Measurements from ENCODE around the gene SERINC5. TPM values are rescaled to one million over a fixed set of nuclear protein-coding genes. Genes with fewer than 3 reads are reported as not detected.

The SERINC5 gene
- polyA plus RNA-seq, 1 donor from 2014 or later = 2.0 TPM

GRCh38 chr5:80225934-80226326 is 29.9 kb downstream of the SERINC5 start:
- peaks cover 1% of the 10 kb centered on the region for H3K36me3 Mint-ChIP-seq
- no peak overlapping the region for H3K27ac Mint-ChIP-seq
- no peak overlapping the region for H3K4me3 Mint-ChIP-seq
- peaks cover 0 to 4% (median 2%) of the 10 kb centered on the region in 3 donors for H3K9me3 Mint-ChIP-seq
- no peaks in the 10 kb centered on the region for H3K27me3 Mint-ChIP-seq
- peaks cover 2 to 12% (median 5%) of the 10 kb centered on the region in 3 donors for H3K4me1 Mint-ChIP-seq

- Mint-ChIP-seq H3K27me3 (no peaks in the 10 kb centered on the region), H3K9me3 (peaks cover 0 to 4% (median 2%) of the 10 kb centered on the region in 3 donors), H3K4me1 (peaks cover 2 to 8% (median 5%) of the 10 kb centered on the region in 3 donors), H3K36me3 (peaks cover 1% of the 10 kb centered on the region), H3K4me3 (no peak overlapping the region), H3K27ac (no peak overlapping the region)
Observed at GRCh38 chr5:80225189-80225933, 30.5 kb downstream of the SERINC5 start.

GRCh38 chr5:80223561-80223960 is 32.3 kb downstream of the SERINC5 start:
- peaks cover 0 to 4% (median 2%) of the 10 kb centered on the region in 3 donors for H3K9me3 Mint-ChIP-seq
- H3K27me3 Mint-ChIP-seq = no peaks in the 10 kb centered on the region
- H3K36me3 Mint-ChIP-seq = peaks cover 1% of the 10 kb centered on the region
- peaks cover 0 to 6% (median 3%) of the 10 kb centered on the region in 3 donors for H3K4me1 Mint-ChIP-seq
- no peak overlapping the region for H3K4me3 Mint-ChIP-seq
- no peak overlapping the region for H3K27ac Mint-ChIP-seq

GRCh38 chr5:80220245-80220897 is 35.5 kb downstream of the SERINC5 start:
- Mint-ChIP-seq H3K9me3 (peaks cover 0 to 3% (median 2%) of the 10 kb centered on the region in 3 donors), H3K4me1 (peaks cover 2 to 9% (median 3%) of the 10 kb centered on the region in 3 donors), H3K27me3 (no peaks in the 10 kb centered on the region), H3K36me3 (peaks cover 4% of the 10 kb centered on the region), H3K4me3 (no peak overlapping the region), H3K27ac (no peak overlapping the region)

- Mint-ChIP-seq H3K4me3 (no peak overlapping the region), H3K9me3 (peaks cover 0 to 3% (median 2%) of the 10 kb centered on the region in 3 donors), H3K27me3 (no peaks in the 10 kb centered on the region), H3K27ac (no peak overlapping the region), H3K4me1 (peaks cover 3 to 9% (median 6%) of the 10 kb centered on the region in 3 donors), H3K36me3 (peaks cover 4% of the 10 kb centered on the region)
Observed at GRCh38 chr5:80219391-80219790, 36.5 kb downstream of the SERINC5 start.

GRCh38 chr5:80217667-80218066 is 38.2 kb downstream of the SERINC5 start:
- Mint-ChIP-seq H3K36me3 (peaks cover 2% of the 10 kb centered on the region), H3K4me1 (peaks cover 5 to 14% (median 12%) of the 10 kb centered on the region in 3 donors), H3K27me3 (no peaks in the 10 kb centered on the region), H3K27ac (peak overlapping the region in 1 of 3 donors; percentile 3), H3K4me3 (peak overlapping the region in 1 of 4 donors; percentile 73), H3K9me3 (peaks cover 0 to 3% (median 0%) of the 10 kb centered on the region in 3 donors)

GRCh38 chr5:80216753-80217596 is 38.9 kb downstream of the SERINC5 start:
- Mint-ChIP-seq H3K4me3 (peak overlapping the region in 1 of 4 donors; percentile 87), H3K27me3 (no peaks in the 10 kb centered on the region), H3K9me3 (peaks cover 0 to 3% (median 0%) of the 10 kb centered on the region in 3 donors), H3K4me1 (peaks cover 5 to 12% (median 12%) of the 10 kb centered on the region in 3 donors), H3K27ac (no peak overlapping the region), H3K36me3 (peaks cover 4% of the 10 kb centered on the region)

GRCh38 chr5:80216096-80216495 is 39.8 kb downstream of the SERINC5 start:
- Mint-ChIP-seq H3K36me3 (peaks cover 4% of the 10 kb centered on the region), H3K4me1 (peaks cover 5 to 14% (median 12%) of the 10 kb centered on the region in 3 donors), H3K9me3 (peaks cover 0 to 3% (median 0%) of the 10 kb centered on the region in 3 donors), H3K27ac (peak overlapping the region in 1 of 3 donors; percentile 69), H3K4me3 (peak overlapping the region in 1 of 4 donors; percentile 87), H3K27me3 (no peaks in the 10 kb centered on the region)

GRCh38 chr5:80215523-80215922 is 40.3 kb downstream of the SERINC5 start:
- no peak overlapping the region for H3K4me3 Mint-ChIP-seq
- peaks cover 5 to 14% (median 12%) of the 10 kb centered on the region in 3 donors for H3K4me1 Mint-ChIP-seq
- peaks cover 4% of the 10 kb centered on the region for H3K36me3 Mint-ChIP-seq
- peaks cover 0 to 3% (median 0%) of the 10 kb centered on the region in 3 donors for H3K9me3 Mint-ChIP-seq
- H3K27me3 Mint-ChIP-seq = no peaks in the 10 kb centered on the region
- no peak overlapping the region for H3K27ac Mint-ChIP-seq

- H3K4me1 Mint-ChIP-seq = peaks cover 1 to 13% (median 12%) of the 10 kb centered on the region in 3 donors
- no peak overlapping the region for H3K4me3 Mint-ChIP-seq
- peak overlapping the region in 1 of 3 donors; percentile 73 for H3K27ac Mint-ChIP-seq
- H3K36me3 Mint-ChIP-seq = peaks cover 7% of the 10 kb centered on the region
- peaks cover 0 to 3% (median 0%) of the 10 kb centered on the region in 3 donors for H3K9me3 Mint-ChIP-seq
- no peaks in the 10 kb centered on the region for H3K27me3 Mint-ChIP-seq
Observed at GRCh38 chr5:80213466-80213865, 42.4 kb downstream of the SERINC5 start.

- Mint-ChIP-seq H3K4me3 (no peak overlapping the region), H3K9me3 (peaks cover 0 to 3% (median 0%) of the 10 kb centered on the region in 3 donors), H3K27me3 (no peaks in the 10 kb centered on the region), H3K4me1 (peaks cover 1 to 12% (median 12%) of the 10 kb centered on the region in 3 donors), H3K36me3 (peaks cover 5% of the 10 kb centered on the region), H3K27ac (no peak overlapping the region)
Observed at GRCh38 chr5:80212171-80212667, 43.6 kb downstream of the SERINC5 start.

GRCh38 chr5:80211327-80211726 is 44.5 kb downstream of the SERINC5 start:
- peaks cover 0 to 3% (median 0%) of the 10 kb centered on the region in 3 donors for H3K9me3 Mint-ChIP-seq
- no peak overlapping the region for H3K27ac Mint-ChIP-seq
- H3K4me3 Mint-ChIP-seq = no peak overlapping the region
- peaks cover 5% of the 10 kb centered on the region for H3K36me3 Mint-ChIP-seq
- peaks cover 1 to 15% (median 12%) of the 10 kb centered on the region in 3 donors for H3K4me1 Mint-ChIP-seq
- no peaks in the 10 kb centered on the region for H3K27me3 Mint-ChIP-seq

GRCh38 chr5:80210014-80210413 is 45.8 kb downstream of the SERINC5 start:
- Mint-ChIP-seq H3K9me3 (peaks cover 0 to under 1% (median 0%) of the 10 kb centered on the region in 3 donors), H3K4me3 (no peak overlapping the region), H3K27ac (no peak overlapping the region), H3K4me1 (peaks cover 1 to 19% (median 9%) of the 10 kb centered on the region in 3 donors), H3K27me3 (no peaks in the 10 kb centered on the region), H3K36me3 (peaks cover 5% of the 10 kb centered on the region)

GRCh38 chr5:80208381-80208780 is 47.5 kb downstream of the SERINC5 start:
- Mint-ChIP-seq H3K27me3 (no peaks in the 10 kb centered on the region), H3K27ac (no peak overlapping the region), H3K36me3 (peaks cover 5% of the 10 kb centered on the region), H3K4me3 (no peak overlapping the region), H3K9me3 (no peaks in the 10 kb centered on the region), H3K4me1 (peaks cover 0 to 19% (median 4%) of the 10 kb centered on the region in 3 donors)
